ENCODE results near the gene ATOSB.

ATOSB gene

GRCh38 chr9:35089434-35089833, 26.2 kb downstream of the ATOSB start:
- in situ Hi-C loops (cut with MboI; ENCODE audit: low sequenced_read_pairs): no loop called here

- in situ Hi-C loops (cut with MboI; ENCODE audit: low sequenced_read_pairs): no loop called here
Measured at GRCh38 chr9:35085078-35085477, 30.6 kb downstream of the ATOSB start.

DNA sequence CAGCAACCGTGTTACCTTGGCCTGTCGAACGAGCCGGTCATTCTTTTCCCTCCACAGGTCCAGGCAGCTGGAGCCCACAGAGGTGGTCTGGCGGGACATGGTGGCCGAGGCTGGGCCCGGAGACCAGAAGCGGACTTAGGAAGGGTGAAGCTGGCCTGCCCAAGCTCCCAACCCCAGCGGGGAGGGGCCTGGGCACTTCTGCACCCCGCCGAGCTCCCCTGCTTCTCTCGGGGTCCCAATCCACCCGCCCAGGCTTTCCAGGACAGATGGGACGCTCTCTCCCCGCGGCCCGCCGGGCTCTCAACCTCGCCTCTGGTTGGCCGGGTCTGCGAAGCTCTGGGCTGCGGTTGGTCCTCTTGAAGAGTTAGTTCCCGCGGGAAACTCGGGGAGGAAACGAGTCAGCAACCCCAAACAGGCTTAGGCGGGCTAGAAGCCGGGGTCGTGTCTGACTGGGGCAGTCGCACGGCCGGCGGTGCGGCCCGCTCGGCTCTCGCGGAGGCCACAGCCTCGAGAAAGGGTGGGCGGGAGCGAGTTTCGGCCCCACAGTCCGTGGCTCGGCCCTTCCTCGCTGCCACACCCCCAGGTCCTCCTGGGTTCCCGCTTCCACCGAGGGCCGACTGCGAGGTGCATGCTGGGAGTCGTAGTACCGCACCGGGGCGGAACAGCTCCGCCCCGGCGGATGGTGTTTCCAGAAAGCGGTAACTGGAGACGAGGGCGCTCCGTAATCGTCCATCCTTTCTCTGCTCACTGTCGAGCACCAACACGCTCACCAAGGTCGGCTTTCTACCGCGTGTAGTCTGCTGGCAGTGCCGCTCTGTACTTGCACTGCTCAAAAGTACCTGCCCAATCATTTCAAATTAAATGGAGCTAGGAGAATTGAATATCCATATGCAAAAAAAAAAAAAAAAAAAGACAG, 36.0 kb downstream of the ATOSB start, which contains the start of gene FANCG:
Gene FANCG, minus strand, starts transcription at position 517 of the 916 bp plus-strand sequence. Its CDS starts 418 bp downstream, at position 99.
- in situ Hi-C loops (cut with MboI; ENCODE audit: low sequenced_read_pairs): no loop called here

- in situ Hi-C loops (cut with MboI; ENCODE audit: low sequenced_read_pairs): no loop called here
Measured at GRCh38 chr9:35079041-35079425, 36.6 kb downstream of the ATOSB start.

- in situ Hi-C loops (cut with MboI; ENCODE audit: low sequenced_read_pairs): no loop called here
Measured at GRCh38 chr9:35078066-35078465, 37.6 kb downstream of the ATOSB start.

DNA sequence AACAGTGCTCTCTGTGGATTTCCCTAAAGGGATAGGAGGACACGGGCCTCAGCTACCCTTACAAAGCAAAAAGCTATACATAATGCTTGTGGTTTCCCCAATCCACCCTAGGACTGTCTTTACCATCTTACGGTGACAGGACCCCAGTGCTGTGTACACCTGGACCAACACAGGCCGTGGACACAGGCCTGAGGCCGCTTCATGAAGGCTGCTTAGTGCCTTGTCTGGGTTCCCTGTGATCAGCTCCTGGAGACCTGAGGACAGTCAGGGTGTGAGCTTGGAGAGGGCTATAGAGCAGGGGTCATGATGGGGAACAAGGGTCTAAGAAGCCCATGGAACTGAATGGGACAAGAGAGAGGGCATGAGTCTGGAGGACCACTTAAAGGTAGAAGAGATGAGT, 38.8 kb downstream of the ATOSB start:
- in situ Hi-C loops (cut with MboI; ENCODE audit: low sequenced_read_pairs): no loop called here

DNA sequence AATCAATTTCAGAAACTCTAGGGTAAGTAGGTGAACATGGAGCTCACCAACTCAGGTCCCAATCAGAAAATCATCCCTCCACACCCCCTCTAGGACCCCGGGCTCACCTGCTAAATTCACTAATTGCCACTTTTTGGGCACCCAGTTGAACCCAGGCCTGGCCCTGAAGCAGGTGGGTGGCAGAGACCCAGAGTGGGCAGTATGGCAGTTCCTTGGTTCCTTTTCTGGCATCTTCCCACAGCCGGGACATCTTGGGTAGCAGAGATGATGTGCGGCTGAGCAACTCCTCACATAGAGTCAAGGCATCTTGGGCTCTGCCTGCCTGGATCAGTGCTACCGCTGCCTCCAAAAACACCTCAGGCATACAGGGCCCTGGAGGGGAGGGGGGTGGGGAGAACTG, 40.3 kb downstream of the ATOSB start:
- in situ Hi-C loops (cut with MboI; ENCODE audit: low sequenced_read_pairs): no loop called here

GRCh38 chr9:35074791-35075190, 40.9 kb downstream of the ATOSB start:
- in situ Hi-C loops (cut with MboI; ENCODE audit: low sequenced_read_pairs): no loop called here

GRCh38 chr9:35074141-35074540, 41.5 kb downstream of the ATOSB start:
- in situ Hi-C loops (cut with MboI; ENCODE audit: low sequenced_read_pairs): no loop called here

- in situ Hi-C loops (cut with MboI; ENCODE audit: low sequenced_read_pairs): no loop called here
Measured at GRCh38 chr9:35073279-35073612, 42.4 kb downstream of the ATOSB start.

GRCh38 chr9:35072461-35073278, 43.0 kb downstream of the ATOSB start, which contains the start of gene VCP:
Gene VCP, minus strand, starts transcription at chr9:35072625. Its CDS starts 272 bp downstream, at chr9:35072353.
- in situ Hi-C loops (cut with MboI; ENCODE audit: low sequenced_read_pairs): no loop called here

DNA sequence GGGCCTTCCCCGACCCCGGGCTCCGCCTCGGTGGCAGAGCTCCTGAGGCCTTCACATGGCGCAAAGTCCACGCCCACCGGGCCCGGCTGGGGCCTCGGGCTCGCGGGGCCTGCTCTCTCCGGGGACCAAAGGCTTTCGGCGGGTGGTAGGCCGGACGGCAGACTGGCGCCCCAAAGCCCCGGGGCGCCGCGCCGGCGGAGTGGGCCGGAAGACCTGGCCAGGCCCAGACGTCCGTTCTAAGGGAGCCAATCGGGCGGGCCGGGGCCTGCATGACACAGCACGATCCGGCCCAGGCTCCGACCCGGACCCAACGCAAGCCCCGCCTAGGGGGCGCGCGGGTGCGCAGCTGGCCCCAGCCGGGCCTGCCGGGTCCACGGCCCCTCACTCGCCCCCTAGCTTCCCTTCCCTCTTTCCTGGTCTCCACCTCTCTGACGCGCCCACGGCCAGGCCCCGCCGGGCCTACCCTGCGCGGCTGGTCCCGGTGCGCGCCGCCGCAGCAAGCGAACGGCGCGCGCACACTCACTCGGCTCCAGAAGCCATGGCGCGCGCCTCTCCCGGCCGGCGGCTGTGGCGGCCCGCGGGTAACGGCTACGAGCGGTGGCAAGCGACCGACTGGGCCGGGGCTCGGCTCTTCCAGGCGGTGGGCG, 43.7 kb downstream of the ATOSB start:
- in situ Hi-C loops (cut with MboI; ENCODE audit: low sequenced_read_pairs): no loop called here

DNA sequence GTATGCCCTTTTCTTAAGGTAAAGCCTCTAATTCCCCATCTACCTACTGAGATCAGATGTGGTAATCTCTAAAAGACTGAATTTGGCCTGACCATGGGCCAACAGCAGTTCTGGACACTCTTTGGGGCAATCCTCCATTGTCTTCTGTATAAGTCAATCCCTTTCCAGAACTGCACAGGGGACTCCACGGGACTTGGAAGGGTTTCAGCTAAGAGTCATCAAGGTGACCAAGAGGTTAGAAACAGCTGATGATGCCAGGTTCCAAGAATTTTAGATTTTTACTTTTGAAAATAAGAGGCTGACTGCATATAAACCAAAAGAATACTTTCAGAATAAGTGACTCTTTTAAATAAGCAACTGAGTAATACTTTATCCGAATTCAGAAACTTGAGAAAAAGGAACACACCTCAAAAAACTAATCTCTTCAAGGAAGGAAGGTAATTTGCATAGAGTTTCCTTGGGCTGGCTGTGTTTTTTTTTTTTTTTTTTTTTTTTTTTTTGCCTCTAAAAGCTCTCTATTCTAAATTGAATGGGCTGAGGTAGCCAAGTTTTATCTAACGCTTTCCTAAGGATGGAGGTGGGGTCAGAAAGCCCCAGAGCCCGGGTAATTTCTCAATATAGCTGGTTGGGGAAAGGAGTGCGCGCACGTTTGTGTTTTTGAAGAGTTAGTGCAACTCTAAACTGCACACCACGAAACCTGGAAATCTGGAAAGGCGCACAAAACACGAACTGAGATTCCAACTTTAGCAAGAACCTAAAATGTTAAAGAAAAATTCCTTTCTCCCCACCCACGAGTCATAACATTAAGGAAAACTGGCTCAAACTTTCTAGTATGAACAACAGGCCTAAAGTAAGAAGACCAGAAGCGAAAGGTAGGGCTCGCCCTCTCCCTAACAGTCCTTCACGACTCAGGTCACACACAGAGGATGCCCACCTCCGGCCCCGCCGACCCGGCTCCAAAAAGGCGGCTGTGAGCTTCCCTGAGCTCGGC, 44.5 kb downstream of the ATOSB start:
- in situ Hi-C loops (cut with MboI; ENCODE audit: low sequenced_read_pairs): no loop called here

DNA sequence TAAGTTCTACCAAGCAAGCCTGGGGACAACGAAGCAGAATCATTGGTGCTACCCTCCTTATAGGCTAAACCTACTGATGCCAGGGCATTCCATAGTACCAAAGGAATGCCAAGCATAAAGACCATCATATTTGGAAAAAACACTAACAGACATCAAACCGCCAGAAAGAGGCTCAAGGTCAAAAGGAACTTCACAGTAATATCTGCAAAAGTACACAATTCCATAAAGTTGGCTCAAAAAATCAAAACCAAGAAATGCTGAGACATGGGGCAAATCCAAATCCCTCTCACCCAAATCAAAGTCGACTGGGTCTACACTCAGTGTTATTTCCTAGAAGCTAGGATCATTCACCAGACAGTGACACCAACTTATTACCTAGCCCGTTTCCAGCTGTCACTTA, 46.6 kb downstream of the ATOSB start:
- in situ Hi-C loops (cut with MboI; ENCODE audit: low sequenced_read_pairs): no loop called here

DNA sequence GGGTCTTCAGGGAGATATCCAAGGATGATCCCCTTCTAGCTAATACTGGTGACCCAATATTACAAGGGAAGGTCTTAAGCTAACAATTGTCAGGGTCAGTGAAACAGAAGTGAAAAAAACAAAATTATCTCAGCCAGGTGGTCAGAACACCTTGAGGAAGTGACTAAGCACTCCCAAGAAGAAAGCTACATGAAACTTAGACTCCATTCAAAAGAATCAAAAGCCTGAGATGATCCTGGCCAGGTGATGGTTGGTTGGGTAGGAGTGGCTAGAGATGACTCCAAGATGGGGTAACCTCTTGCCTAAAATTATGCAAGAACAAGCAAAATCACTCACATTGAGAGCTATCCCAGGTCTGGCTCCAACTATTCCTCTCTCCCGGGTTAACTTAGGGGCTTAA, 48.6 kb downstream of the ATOSB start:
- in situ Hi-C loops (cut with MboI; ENCODE audit: low sequenced_read_pairs): no loop called here

DNA sequence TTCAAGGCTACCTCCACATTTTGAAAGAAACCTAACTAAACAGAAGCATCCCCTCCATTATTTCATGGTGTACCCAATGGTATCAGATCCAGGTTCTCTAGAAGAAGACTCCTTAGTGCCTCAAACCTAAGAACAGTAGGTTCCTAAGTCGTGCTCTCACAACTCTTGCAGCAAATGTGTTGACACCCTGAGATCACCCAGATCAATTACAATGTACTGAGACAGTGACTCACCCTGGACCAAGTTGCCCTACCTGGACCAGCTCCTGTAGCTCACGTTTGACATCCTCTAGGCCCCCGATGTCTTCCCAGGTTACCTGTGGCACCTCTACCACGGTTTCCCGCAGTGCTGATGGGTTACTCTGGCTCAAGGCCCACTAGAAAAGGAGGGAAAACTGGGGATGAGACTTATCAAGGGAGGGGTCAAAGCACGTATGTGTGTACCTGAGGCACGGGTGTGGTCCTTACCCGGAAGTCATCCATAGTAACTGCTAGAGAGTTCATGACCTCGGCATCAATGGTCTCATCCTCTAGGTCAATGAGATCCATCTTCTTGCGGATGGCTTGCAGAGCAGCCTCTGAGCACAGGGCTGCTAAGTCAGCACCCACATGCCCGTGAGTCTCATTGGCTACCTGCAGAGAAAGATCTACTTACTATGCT, 55.0 kb downstream of the ATOSB start:
- in situ Hi-C loops (cut with MboI; ENCODE audit: low sequenced_read_pairs): no loop called here

GRCh38 chr9:35059438-35059837, 56.2 kb downstream of the ATOSB start:
- in situ Hi-C loops (cut with MboI; ENCODE audit: low sequenced_read_pairs): no loop called here

DNA sequence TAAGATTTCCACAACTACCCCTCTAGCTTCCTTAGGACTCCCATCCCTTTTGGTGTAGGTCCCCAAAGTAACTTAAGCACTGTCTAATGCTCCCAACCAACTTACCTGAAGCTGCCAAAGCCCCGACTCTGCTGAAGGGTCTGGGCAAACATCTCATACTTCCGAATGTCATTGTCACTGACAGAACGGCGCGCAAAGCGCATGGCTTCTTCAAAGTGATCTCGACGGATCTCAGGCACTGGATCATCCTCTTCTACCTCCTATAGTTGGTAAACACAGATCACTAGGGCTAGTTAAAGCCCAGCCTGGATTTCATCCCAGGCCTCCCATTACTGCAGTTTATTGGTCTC, 58.4 kb downstream of the ATOSB start:
- in situ Hi-C loops (cut with MboI; ENCODE audit: low sequenced_read_pairs): no loop called here

DNA sequence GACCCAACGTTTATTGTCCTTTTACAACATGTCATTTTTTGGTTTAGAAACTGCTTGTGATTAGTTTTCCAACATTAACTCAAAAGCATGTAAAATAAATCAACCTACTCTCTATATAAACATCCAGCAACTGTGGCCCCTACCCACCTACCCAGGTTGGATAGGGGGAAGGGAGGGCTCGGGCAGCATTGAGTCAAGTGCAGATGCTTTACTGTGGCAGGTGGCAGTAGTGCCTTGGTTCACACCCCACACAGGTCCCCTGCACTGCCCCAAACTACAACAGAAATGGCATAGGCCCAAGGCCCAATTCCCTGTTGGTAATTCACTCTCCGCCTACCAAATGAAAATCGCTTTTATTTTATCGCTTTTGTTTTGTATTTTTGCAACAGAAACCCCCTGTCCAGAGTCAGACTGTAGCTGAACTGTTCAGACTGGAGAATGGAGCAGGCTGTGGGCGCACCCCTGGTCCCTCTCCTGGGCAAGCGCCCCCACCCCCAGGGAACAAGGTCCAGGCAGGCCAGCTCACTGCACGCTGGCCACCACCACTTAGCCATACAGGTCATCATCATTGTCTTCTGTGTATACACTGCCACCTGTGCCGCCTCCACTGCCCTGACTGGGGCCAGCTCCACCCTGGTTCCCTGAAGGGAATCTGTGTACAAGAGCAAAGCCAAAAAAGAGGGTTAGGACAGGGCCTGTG, 58.9 kb downstream of the ATOSB start:
- in situ Hi-C loops (cut with MboI; ENCODE audit: low sequenced_read_pairs): no loop called here
